GM12801 (cell line): Measurements from ENCODE around the gene PSPN.

Source experiments
- TF ChIP-seq, protein P1 (sequence below): IDR thresholded peaks from one replicate; pipeline ENCODE4 v1.5.1; 2011; ENCODE audit warnings: control low read depth; ENCODE audit not compliant: insufficient read length; ENCODE audit errors: extremely low read depth

PSPN gene

DNA sequence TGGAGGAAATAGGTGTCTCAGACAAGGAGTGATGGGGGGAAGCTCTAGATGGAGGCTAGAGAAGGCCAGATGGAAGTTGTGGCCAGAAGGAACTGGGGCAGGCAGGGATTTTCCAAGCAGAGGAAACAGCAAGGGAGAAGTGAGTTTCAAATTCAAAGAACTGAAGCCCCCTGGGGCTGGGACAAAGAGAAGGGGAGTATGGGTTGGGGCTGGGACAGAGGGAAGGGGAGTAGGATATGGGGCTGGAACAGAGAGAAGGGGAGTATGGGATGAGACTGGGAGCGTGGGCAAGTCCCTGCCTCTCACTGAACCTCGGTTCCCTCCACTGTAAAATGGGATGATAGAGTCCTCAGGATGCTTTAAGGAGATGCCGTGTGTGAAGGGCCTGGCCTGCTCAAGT lies 19.1 kb upstream of the PSPN start:
- TF ChIP-seq, protein P1, sequence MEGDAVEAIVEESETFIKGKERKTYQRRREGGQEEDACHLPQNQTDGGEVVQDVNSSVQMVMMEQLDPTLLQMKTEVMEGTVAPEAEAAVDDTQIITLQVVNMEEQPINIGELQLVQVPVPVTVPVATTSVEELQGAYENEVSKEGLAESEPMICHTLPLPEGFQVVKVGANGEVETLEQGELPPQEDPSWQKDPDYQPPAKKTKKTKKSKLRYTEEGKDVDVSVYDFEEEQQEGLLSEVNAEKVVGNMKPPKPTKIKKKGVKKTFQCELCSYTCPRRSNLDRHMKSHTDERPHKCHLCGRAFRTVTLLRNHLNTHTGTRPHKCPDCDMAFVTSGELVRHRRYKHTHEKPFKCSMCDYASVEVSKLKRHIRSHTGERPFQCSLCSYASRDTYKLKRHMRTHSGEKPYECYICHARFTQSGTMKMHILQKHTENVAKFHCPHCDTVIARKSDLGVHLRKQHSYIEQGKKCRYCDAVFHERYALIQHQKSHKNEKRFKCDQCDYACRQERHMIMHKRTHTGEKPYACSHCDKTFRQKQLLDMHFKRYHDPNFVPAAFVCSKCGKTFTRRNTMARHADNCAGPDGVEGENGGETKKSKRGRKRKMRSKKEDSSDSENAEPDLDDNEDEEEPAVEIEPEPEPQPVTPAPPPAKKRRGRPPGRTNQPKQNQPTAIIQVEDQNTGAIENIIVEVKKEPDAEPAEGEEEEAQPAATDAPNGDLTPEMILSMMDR = no peak

DNA sequence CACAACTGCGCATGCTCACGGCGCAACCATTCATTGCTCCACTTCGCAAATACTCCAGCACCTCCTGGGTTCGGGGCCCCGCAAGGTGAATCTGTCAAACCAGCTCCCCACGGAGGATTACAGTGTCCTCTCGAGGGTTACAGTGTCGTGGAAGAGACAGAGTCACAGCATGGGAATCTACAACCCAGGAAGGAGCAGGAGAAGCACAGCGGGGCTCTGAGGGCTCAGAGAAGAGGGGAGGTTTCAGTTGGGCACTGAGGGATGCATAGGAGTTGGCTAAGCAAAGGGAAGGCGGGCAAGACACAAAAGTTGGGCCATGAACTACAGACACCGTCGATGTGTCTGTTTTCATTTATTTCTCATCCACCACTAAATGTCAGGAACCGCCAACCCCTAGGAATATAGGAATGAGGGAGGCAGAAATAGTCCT lies 18.3 kb upstream of the PSPN start:
- TF ChIP-seq, protein P1 = no peak

DNA sequence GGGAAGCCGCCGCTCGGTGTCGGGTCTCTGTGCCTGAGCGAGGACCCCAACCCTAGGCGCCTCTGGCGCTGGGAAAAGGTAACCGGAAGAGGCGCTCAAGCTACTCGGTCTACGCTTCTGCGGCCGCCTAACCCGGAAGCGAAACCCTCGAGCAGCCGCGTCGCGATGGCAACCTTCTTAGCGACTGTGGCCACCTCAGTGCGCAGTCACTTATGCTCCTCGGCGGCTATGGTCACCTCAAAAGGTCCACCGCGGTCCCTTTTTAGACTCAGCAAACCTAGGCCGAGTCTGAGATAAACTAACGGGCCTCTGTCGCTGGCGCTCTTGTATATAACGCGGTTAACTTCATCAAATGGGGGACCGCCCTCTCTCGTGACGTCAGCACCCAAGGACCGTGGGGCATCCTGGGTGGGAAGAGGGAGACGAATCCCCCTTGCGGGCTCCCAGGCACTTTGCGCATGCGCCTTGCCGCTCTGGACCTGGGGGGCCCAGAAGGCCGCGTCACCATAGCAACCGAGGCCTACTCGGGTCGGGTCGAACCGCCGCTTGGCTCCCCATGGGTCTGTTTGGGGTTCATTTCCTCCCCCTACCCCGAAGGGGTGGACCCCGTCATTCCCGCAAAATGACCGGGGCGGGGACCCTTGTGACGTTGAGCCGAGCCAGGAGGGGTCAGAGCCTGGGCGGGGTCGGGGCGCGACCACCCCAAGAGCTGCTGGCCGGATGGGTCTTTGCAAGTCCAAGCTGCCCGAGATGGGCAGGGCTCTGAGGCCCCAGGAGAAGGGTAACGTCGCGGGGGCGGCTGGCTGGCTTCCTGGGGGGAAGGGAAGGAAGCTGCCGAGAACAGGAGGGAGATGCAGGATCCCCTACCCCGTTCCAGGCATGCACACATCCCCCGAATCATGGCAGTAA lies 17.6 kb upstream of the PSPN start, which contains the start of gene GTF2F1:
Gene GTF2F1 (minus strand): TSS at position 91 of the 909 bp plus-strand sequence. CDS start 169 bp downstream, outside the sequence.
- TF ChIP-seq, protein P1 = no peak

DNA sequence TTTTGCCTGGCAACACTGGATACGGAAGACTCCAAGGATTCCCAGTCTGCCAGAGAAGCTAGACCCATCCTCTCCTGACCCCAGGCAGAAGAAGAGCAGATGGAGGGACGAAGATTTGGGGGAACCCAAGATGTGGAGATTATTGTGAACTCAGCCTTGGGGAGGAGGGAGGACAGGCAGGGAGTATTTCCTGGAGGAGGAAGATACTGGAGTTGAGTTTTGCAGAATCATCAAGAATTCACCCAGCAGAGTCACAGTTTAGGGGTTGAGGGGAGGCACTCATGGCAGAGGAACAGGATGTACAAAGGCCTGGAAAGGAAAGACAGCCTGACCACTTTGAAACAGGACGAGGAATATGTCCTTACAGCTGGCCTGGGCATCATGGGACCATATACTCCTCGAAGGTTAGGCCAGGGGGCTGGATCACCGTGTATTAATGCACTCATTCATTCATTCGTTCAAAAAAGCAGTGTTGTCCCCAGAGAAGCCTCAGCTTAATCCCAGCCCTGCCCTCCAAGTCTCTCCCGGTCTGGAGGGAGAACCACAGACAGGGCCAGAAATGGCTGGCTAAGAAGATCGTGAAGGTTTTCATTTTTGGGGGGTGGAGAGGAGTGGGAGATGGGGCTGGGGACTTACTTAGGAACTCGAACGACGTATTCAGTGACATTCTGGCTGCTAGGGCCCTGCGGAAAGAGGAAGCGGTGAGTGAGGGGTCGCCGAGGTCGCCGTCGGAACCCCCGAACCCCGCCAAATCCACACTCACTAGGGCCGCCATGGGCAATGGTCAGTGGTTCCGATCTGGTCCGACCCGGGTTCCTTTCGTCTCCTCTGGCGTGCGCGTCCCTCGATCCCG lies 16.7 kb upstream of the PSPN start:
- TF ChIP-seq, protein P1 = no peak

DNA sequence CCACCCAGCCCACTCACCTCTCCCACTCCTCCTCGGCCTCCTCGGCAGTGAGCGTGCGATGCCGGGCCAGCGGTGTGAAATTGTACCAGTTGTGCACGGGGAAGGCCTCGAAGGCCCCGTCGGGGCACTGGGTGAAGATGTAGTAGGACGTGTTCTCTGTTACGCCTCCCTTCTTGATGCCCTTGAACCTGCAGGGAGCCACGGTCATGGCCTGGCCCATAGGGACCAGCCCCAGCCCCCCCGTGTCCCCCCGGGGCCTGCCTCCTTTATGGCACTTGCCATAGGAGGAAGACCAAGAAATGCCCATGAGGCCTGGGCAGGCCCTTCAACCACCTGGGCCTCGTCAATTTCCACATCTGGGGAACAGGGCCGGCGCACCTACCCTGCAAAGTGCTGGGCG lies 11.6 kb upstream of the PSPN start:
- TF ChIP-seq, protein P1 = no peak

DNA sequence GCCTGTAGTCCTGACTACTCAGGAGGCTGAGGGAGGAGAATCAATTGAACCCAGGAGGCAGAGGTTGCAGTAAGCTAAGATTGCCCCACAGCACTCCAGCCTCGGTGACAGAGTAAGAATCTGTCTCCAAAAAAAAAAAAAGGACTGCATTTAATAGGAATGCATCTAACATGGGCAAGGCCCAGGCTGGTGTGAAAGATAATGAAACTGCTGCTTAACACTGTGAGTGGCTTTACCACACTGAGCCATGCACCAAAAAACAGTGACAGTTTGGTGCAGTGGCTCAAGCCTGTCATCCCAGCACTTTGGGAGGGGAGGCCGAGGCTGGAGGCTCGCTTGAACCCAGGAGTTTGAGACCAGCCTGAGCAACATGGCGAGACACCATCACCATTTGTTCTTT lies 8.6 kb upstream of the PSPN start:
- TF ChIP-seq, protein P1 = no peak

DNA sequence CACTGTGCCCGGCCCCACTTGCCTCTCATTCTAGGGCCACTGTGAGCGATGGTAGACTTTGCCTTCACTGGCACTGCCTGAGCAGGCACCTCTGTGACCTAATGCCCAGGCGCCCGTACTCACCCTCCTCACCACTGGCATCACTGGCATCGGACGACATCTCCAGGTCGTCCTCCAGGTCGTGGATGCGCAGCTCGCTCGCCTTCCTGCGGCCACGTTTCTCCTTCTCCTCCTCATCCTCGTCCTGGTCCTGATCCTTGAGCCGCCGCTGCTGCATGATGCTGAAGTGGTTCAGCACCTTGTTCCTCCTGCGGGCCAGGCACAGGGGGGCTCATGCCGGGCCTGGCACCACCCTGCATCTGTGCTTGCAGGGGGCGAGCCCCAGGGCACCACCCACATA lies 7.5 kb upstream of the PSPN start:
- TF ChIP-seq, protein P1 = no peak
